Activated CD8-positive, alpha-beta T cell treated with anti-CD3 and anti-CD28 coated beads for 36 hours (primary cell): ENCODE results near the gene OR56B4. TPM values are rescaled to one million over a fixed set of nuclear protein-coding genes. Genes with fewer than 3 reads are reported as not detected.
"Not testable (repeated sequence)": the region's sequence is repeated elsewhere in the genome, so short reads cannot be mapped to it uniquely, and the experiment has no call there.

Experiments used
- ATAC-seq: fragments of 200-7000 bp; cut with Tn5 transposase; one replicate; pipeline ENCODE4 v1.10.0; 2021; ENCODE audit warnings: mild to moderate bottlenecking, moderate library complexity
- CTCF ChIA-PET: fragments of 350-600 bp; sonication (Branson Sonifier 250); formaldehyde crosslinking; loops from one replicate; lab custom pipeline; 2021; ENCODE audit warnings: antibody characterized with exemption; lab: Charles Lee
- POLR2A ChIA-PET: fragments of 350-600 bp; sonication (Branson Sonifier 250); formaldehyde crosslinking; loops from one replicate; lab custom pipeline; 2021; ENCODE audit warnings: antibody characterized with exemption; lab: Charles Lee
- DNase-seq: peaks from one replicate; pipeline ENCODE4 v3.0.0-alpha.2; 2020
- H3K27ac Mint-ChIP-seq: one replicate; pipeline ENCODE4 v1.8.0; 2021; ENCODE audit warnings: mild to moderate bottlenecking, mixed read lengths
- H3K27me3 Mint-ChIP-seq: one replicate; pipeline ENCODE4 v1.8.0; 2021; ENCODE audit warnings: mixed read lengths
- H3K36me3 Mint-ChIP-seq: one replicate; pipeline ENCODE4 v1.8.0; 2021; ENCODE audit warnings: low read depth, mixed read lengths
- H3K4me1 Mint-ChIP-seq: one replicate; pipeline ENCODE4 v1.8.0; 2021; ENCODE audit warnings: low read depth, mixed read lengths
- H3K4me3 Mint-ChIP-seq: one replicate; pipeline ENCODE4 v1.8.0; 2021; ENCODE audit warnings: mild to moderate bottlenecking, moderate library complexity, mixed read lengths
- H3K9me3 Mint-ChIP-seq: one replicate; pipeline ENCODE4 v1.8.0; 2021; ENCODE audit warnings: mixed read lengths
- CTCF ChIP-seq: fragments of 200-600 bp; IDR thresholded peaks from one replicate; pipeline ENCODE4 v1.8.0; 2022; ENCODE audit warnings: antibody characterized with exemption, mild to moderate bottlenecking
- intact Hi-C: fragments of 100-400 bp; cut with micrococcal nuclease; formaldehyde crosslinking; loops from one replicate; pipeline ENCODE4 v1.10.0; 2022
- total RNA-seq, 2 experiments: library from RNA; stranded (reverse); gene quantifications; one replicate each; pipeline ENCODE4 v1.2.3, GENCODE V29; 2021

The OR56B4 gene
- not detected for total RNA-seq

GRCh38 chr11:6107384-6107783 lies at the start of gene OR56B4:
OR56B4 (plus strand) TSS chr11:6107684; CDS start chr11:6107779, 95 bp downstream.
- H3K4me3 Mint-ChIP-seq, ATAC-seq, H3K27ac Mint-ChIP-seq, H3K27me3 Mint-ChIP-seq, DNase-seq, H3K36me3 Mint-ChIP-seq, POLR2A ChIA-PET, CTCF ChIA-PET, intact Hi-C loops, H3K9me3 Mint-ChIP-seq, H3K4me1 Mint-ChIP-seq: not testable (repeated sequence)

- no peaks in the 10 kb centered on the region for H3K4me1 Mint-ChIP-seq
- intact Hi-C loops: no loop called here
- CTCF ChIA-PET: no interaction called here
- H3K9me3 Mint-ChIP-seq: no peaks in the 10 kb centered on the region
- POLR2A ChIA-PET: no interaction called here
- H3K27ac Mint-ChIP-seq: no peak overlapping the region
- no peak for DNase-seq
- no peak for TF ChIP-seq CTCF
- ATAC-seq: no peak
- H3K4me3 Mint-ChIP-seq: no peak overlapping the region
- H3K27me3 Mint-ChIP-seq: peaks cover 8% of the 10 kb centered on the region
- H3K36me3 Mint-ChIP-seq: no peaks in the 10 kb centered on the region
Measured at GRCh38 chr11:6061475-6061874, 46.0 kb upstream of the OR56B4 start.

GRCh38 chr11:6062691-6063358 lies 44.7 kb upstream of the OR56B4 start:
- Mint-ChIP-seq H3K27ac (no peak overlapping the region), H3K27me3 (peaks cover 8% of the 10 kb centered on the region), H3K4me3 (no peak overlapping the region), H3K4me1 (no peaks in the 10 kb centered on the region), H3K36me3 (no peaks in the 10 kb centered on the region), H3K9me3 (no peaks in the 10 kb centered on the region)
- ChIA-PET POLR2A (interaction anchor here (0.5 kb wide), 1 partner anchor 252 kb away, joined by 3 read pairs; no protein-coding TSS in a partner anchor), CTCF (no interaction called here)
- DNase-seq (no peak), ATAC-seq (no peak)
- intact Hi-C loops: no loop called here
- TF ChIP-seq CTCF: no peak

GRCh38 chr11:6067502-6067901 lies 40.0 kb upstream of the OR56B4 start:
- no peak for TF ChIP-seq CTCF
- ATAC-seq (no peak), DNase-seq (no peak)
- intact Hi-C loops: no loop called here
- POLR2A ChIA-PET: interaction anchor here (0.8 kb wide), 1 partner anchor 13 kb away, joined by 3 read pairs; no protein-coding TSS in a partner anchor
- Mint-ChIP-seq H3K4me1 (no peaks in the 10 kb centered on the region), H3K27me3 (peaks cover 2% of the 10 kb centered on the region), H3K9me3 (no peaks in the 10 kb centered on the region), H3K36me3 (no peaks in the 10 kb centered on the region), H3K27ac (no peak overlapping the region), H3K4me3 (no peak overlapping the region)
- CTCF ChIA-PET: no interaction called here

GRCh38 chr11:6076443-6076842 lies 31.0 kb upstream of the OR56B4 start:
- Mint-ChIP-seq H3K9me3 (peaks cover 13% of the 10 kb centered on the region), H3K27me3 (peaks cover 11% of the 10 kb centered on the region)
- H3K27ac Mint-ChIP-seq, H3K4me3 Mint-ChIP-seq, DNase-seq, intact Hi-C loops, CTCF ChIA-PET, POLR2A ChIA-PET, H3K4me1 Mint-ChIP-seq, ATAC-seq, H3K36me3 Mint-ChIP-seq: not testable (repeated sequence)

- TF ChIP-seq CTCF: no peak
- POLR2A ChIA-PET: no interaction called here
- DNase-seq: no peak
- no peak for ATAC-seq
- Mint-ChIP-seq H3K9me3 (peaks cover 13% of the 10 kb centered on the region), H3K4me3 (no peak overlapping the region), H3K4me1 (no peaks in the 10 kb centered on the region), H3K27ac (no peak overlapping the region), H3K36me3 (no peaks in the 10 kb centered on the region), H3K27me3 (peaks cover 12% of the 10 kb centered on the region)
- intact Hi-C loops: no loop called here
- CTCF ChIA-PET: interaction anchor here (0.5 kb wide), 1 partner anchor 77 kb away, joined by 3 read pairs; no protein-coding TSS in a partner anchor
Measured at GRCh38 chr11:6077723-6078122, 29.8 kb upstream of the OR56B4 start.
